Skeletal muscle cell (primary cell): ENCODE measurements around the gene RSRC1.

Source experiments
- DNase-seq: peaks from one replicate; pipeline ENCODE4 v3.0.0-alpha.2; 2010; ENCODE audit warnings: low read depth
- H3K4me3 ChIP-seq: 2 replicates; pipeline ENCODE4 v1.5.1; 2011; ENCODE audit warnings: low read depth, mild to moderate bottlenecking, control low read depth, low read length, moderate library complexity

RSRC1 gene

GRCh38 chr3:158420654-158421396 is 310.9 kb downstream of the RSRC1 start:
- no peak overlapping the region for H3K4me3 ChIP-seq
- peak; percentile 71 for DNase-seq

- no peak overlapping the region for H3K4me3 ChIP-seq
- no peak for DNase-seq
Observed at GRCh38 chr3:158430448-158430847, 320.6 kb downstream of the RSRC1 start.

DNA sequence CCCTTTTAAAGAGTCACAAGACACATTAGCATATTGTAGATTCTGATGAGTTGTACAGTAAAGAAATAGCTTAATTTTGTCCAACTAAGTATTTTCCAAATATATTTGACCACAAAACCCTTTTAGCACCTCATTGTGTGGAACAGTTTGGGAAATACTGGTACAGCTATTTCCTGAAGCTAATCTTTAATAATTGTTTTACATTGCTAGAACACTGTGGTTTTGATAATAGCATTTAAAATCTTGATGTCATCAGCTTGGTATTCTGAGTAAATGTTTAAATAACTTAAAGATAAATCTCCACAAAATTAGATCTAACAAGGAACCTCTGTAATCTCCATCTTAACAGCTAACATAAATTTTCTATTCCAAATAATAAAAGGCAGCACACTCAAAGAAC is 321.1 kb downstream of the RSRC1 start:
- no peak for DNase-seq
- H3K4me3 ChIP-seq = no peak overlapping the region

- no peak overlapping the region for H3K4me3 ChIP-seq
- no peak for DNase-seq
Observed at GRCh38 chr3:158431829-158432228, 321.9 kb downstream of the RSRC1 start.

GRCh38 chr3:158434412-158435038 is 324.6 kb downstream of the RSRC1 start:
- H3K4me3 ChIP-seq = no peak overlapping the region
- DNase-seq = peak; percentile 20

GRCh38 chr3:158443632-158444031 is 333.7 kb downstream of the RSRC1 start:
- no peak overlapping the region for H3K4me3 ChIP-seq
- DNase-seq = no peak

DNA sequence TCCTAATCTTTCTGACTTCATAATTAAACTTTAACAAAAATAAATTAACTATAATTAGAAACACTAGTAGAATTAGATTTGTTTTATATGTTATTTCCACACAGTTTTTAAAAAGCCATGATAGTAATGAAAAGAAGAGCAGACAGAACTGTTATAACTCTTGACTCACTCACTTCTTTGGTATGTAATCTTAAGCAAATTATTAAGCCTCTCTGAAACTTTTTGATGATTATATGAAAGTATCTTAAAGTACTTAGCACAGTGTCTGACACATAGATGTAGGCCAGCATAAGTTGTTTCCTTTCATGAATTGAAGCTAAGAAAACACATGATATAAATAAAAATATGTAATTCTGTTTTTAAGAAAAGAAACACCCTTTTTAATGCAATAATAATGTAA is 337.5 kb downstream of the RSRC1 start:
- DNase-seq = no peak
- no peak overlapping the region for H3K4me3 ChIP-seq

- no peak for DNase-seq
- no peak overlapping the region for H3K4me3 ChIP-seq
Observed at GRCh38 chr3:158451405-158452055, 341.6 kb downstream of the RSRC1 start.

DNA sequence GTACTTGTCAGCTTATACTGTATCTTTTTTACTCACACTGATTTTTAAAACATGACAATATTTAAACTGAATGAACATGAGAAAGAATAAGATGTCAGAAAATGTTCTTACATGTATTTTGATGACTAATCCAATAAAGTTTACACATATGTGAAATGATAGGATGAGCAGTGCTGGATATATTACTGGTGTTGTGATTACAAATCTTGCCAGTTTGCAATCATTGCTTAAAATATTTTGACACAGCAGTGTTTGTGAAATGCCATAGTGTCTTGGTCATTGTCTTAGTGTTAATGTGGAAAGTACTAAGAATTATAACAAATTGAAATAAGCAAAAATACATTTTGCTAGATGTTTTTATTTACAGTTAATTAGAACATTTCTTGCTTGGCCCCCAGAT is 342.4 kb downstream of the RSRC1 start:
- no peak overlapping the region for H3K4me3 ChIP-seq
- DNase-seq = no peak

DNA sequence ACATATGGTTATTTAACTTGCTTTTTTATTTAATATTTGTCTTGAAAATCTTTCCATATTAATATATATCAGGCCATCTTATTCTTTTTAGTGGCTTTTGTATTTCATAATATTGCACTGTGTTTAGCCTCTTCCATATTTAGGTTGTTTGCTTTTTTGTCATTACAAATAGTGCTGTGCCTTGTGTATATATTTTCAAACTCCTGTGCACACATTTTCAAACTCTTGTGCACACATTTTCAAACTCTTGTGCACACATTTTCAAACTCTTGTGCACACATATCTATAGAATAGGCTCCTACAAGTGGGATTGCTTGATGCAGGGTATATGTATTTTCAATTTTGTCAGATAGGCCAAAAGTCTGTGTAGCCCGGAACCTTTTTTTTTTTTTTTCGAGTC is 343.1 kb downstream of the RSRC1 start:
- H3K4me3 ChIP-seq = no peak overlapping the region
- DNase-seq = no peak

GRCh38 chr3:158453865-158454264 is 344.0 kb downstream of the RSRC1 start:
- H3K4me3 ChIP-seq = no peak overlapping the region
- no peak for DNase-seq

DNA sequence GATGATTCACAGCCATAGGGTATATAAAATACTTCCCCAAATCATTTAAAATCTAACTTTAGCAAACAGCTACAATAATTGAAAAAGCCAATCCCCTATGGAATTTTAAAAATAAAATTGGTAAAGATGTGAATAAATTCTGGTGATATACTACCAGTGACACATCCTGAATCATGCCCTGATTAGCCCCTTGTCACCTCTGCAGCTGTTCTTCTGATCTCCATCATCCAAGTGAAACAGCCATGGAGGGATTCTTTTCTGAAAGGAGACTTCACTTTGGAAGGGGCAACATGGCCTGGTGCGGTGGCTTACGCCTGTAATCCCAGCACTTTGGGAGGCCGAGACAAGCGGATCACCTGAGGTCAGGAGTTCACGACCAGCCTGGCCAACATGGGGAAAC is 345.5 kb downstream of the RSRC1 start:
- H3K4me3 ChIP-seq = no peak overlapping the region
- DNase-seq = no peak

- no peak overlapping the region for H3K4me3 ChIP-seq
- no peak for DNase-seq
Observed at GRCh38 chr3:158456114-158456513, 346.2 kb downstream of the RSRC1 start.

DNA sequence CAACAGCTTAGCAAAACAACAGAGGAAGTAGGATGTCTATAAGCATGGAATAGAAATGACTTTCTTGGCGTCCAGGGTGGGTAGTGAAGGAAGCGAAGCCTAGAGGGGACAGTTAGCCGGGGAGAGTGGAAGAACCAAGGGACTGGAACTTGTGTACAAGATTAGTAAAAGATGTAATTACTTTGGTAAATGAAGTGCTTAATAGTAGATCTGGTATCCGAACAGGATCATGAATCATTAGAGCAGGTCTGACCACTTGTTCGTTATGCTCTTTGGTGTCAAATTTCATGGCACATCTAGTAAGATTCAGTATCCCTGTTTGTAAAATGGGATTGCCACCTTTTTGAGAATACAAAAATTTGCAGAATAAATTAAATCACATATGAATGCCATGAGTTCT is 348.6 kb downstream of the RSRC1 start:
- H3K4me3 ChIP-seq = no peak overlapping the region
- no peak for DNase-seq

GRCh38 chr3:158460926-158461325 is 351.0 kb downstream of the RSRC1 start:
- DNase-seq = no peak
- H3K4me3 ChIP-seq = no peak overlapping the region

DNA sequence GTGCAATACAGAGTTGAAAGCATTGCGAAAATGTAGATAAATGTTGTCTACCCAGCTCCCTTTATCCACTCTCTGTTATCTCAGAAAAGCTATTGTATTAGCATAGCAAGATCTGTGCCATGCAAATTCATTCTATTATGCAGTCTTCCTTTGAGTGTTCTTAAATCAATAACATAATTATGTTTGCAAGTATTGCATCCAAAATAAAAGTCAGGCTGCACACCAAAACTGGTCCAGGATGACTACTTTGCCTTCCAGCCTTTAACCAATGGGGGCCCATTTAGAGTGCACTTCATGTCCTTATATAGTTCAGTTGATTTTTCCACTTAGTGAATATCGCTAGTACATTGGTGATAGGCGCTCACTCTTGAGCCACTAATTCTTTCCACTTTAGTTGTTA is 353.7 kb downstream of the RSRC1 start:
- no peak overlapping the region for H3K4me3 ChIP-seq
- DNase-seq = no peak

- DNase-seq = no peak
- no peak overlapping the region for H3K4me3 ChIP-seq
Observed at GRCh38 chr3:158465074-158465473, 355.2 kb downstream of the RSRC1 start.

GRCh38 chr3:158470944-158471638 is 361.2 kb downstream of the RSRC1 start:
- DNase-seq = peak; percentile 83
- H3K4me3 ChIP-seq = no peak overlapping the region

DNA sequence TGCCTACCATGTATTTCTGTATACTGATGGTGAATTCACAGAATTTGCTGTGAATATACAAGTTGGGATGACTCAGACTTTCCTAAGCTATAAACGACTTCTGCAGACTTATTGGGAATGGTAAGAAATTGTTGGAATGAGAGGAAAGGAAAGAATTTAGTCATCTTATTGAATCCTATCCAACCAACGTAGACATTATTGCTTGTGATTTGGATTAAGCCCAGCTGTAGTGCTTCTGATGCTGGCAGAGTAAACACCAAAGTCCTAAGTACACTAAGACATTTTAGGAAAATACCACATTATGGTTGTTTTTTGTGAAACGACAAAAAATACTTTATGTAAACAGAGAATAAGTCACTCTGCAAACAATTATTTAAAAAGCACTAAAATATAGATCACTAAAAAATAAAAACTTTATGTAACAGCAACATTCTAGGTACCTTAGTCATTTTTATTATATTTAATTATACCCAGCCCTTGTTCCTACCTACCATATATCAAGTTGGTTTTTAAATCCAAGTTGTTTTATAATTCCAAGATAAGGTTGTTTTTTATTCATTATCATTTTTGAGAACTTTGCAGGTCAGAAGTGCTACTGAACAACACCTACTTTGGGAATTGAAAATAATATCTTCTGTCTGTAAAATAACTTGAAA is 361.9 kb downstream of the RSRC1 start:
- H3K4me3 ChIP-seq = no peak overlapping the region
- peak; percentile 89 for DNase-seq

GRCh38 chr3:158479051-158479450 is 369.2 kb downstream of the RSRC1 start:
- no peak for DNase-seq

More at GRCh38 chr3:158479051-158479450, 369.2 kb downstream of the RSRC1 start:
- no peak overlapping the region for H3K4me3 ChIP-seq
